ENCODE measurements around the gene HYAL4.

Gene HYAL4

DNA sequence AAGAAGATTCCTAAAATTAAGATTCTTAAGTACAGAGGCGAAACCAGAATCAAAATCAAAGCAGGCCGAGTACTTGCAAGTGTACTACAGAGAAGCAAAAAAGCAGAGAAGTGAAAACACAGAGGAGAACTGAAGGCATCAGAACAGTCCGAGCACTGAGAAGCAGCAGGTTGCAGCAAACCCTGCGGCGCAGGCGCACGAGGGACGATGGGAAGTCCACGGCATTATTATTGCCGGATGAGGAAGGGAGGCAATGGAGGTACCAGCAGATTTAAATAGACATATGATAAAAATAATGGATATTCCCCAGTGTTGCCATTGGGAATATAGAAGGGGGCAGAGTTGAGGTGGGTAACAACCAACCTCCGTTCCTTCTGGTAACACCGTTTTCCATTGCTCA lies 72.9 kb downstream of the HYAL4 start:
- no peak for FAIRE-seq

GRCh38 chr7:123918309-123918708 lies 73.3 kb downstream of the HYAL4 start:
- no peak for FAIRE-seq

- FAIRE-seq, result no peak
Observed at GRCh38 chr7:123923599-123923998, 78.6 kb downstream of the HYAL4 start.

DNA sequence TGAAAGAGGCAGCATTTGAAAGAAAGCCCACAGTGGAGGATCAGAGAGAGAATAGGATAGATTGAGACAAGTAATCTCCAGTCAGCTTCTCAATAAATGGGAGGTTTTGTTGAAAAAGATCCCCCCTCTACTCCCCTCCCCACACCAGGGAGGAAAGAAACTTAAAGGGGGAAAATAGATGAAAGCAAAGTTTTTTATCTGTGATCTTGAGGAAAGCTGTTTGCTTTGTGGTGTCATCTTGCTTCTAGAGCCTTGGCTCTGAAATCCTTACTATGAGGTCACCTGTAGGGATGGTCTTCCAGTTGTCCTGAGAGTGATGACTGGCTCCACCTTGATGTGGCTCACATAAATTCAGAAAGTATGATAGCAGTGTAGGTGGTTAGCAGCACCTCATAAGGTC lies 80.0 kb downstream of the HYAL4 start, which contains the start of gene SPAM1:
TSS of gene SPAM1 (plus strand) at position 301 of the 400 bp plus-strand sequence. CDS start 28,330 bp downstream, outside the sequence.
- no peak for FAIRE-seq
